HepG2 (cell line): ENCODE data around the gene RETREG2. TPM values are rescaled to one million over a fixed set of nuclear protein-coding genes. Genes with fewer than 3 reads are reported as not detected.
A peak's percentile ranks its signal among the peaks of the same experiment; 100 is the strongest.

Experiments used
- AKNA ChIP-seq: sonication (generic); formaldehyde crosslinking; IDR thresholded peaks from 2 replicates; pipeline ENCODE4 v1.4.0; 2020; ENCODE audit warnings: missing genetic modification reagents, borderline replicate concordance
- DBP ChIP-seq: sonication (generic); formaldehyde crosslinking; IDR thresholded peaks from 2 replicates; pipeline ENCODE4 v1.4.0; 2020; ENCODE audit warnings: missing genetic modification reagents; ENCODE audit errors: not compliant biosample characterization
- HMGXB3 ChIP-seq: sonication (generic); formaldehyde crosslinking; IDR thresholded peaks from 2 replicates; pipeline ENCODE4 v1.4.0; 2020; ENCODE audit warnings: missing genetic modification reagents, borderline replicate concordance
- KDM2A ChIP-seq: sonication (generic); formaldehyde crosslinking; IDR thresholded peaks from 2 replicates; pipeline ENCODE4 v1.4.0; 2020; ENCODE audit warnings: low read depth, missing genetic modification reagents, borderline replicate concordance
- MXD4 ChIP-seq: IDR thresholded peaks from 2 replicates; pipeline ENCODE4 v1.6.1; 2016; ENCODE audit warnings: mild to moderate bottlenecking, missing biosample characterization, missing genetic modification reagents
- PRMT3 ChIP-seq: sonication (generic); formaldehyde crosslinking; IDR thresholded peaks from 2 replicates; pipeline ENCODE4 v1.8.1; 2022; ENCODE audit warnings: low read depth, mild to moderate bottlenecking, moderate library complexity, missing genetic modification reagents, borderline replicate concordance
- ZFP91 ChIP-seq: sonication (generic); formaldehyde crosslinking; IDR thresholded peaks from 2 replicates; pipeline ENCODE4 v1.9.0; 2022; ENCODE audit warnings: missing genetic modification reagents, mild to moderate bottlenecking, borderline replicate concordance
- ZMYM3 ChIP-seq: sonication (generic); formaldehyde crosslinking; IDR thresholded peaks from 2 replicates; pipeline ENCODE4 v1.5.1; 2020; ENCODE audit warnings: mild to moderate bottlenecking, missing genetic modification reagents
- ZNF232 ChIP-seq: sonication (generic); formaldehyde crosslinking; IDR thresholded peaks from 2 replicates; pipeline ENCODE4 v1.4.0; 2020; ENCODE audit warnings: missing genetic modification reagents, borderline replicate concordance
- ZNF234 ChIP-seq: sonication (generic); formaldehyde crosslinking; conservative IDR thresholded peaks from 2 replicates; pipeline ENCODE4 v1.5.1; 2020; ENCODE audit warnings: mild to moderate bottlenecking, missing genetic modification reagents
- ZNF383 ChIP-seq: sonication (generic); formaldehyde crosslinking; IDR thresholded peaks from 2 replicates; pipeline ENCODE4 v1.4.0; 2020; ENCODE audit warnings: missing genetic modification reagents, mild to moderate bottlenecking, borderline replicate concordance
- ZNF552 ChIP-seq: sonication (generic); formaldehyde crosslinking; IDR thresholded peaks from 2 replicates; pipeline ENCODE4 v1.9.0; 2022; ENCODE audit warnings: missing genetic modification reagents, mild to moderate bottlenecking, borderline replicate concordance
- ZNF704 ChIP-seq: sonication (generic); formaldehyde crosslinking; IDR thresholded peaks from 2 replicates; pipeline ENCODE4 v1.8.1; 2023; ENCODE audit warnings: mild to moderate bottlenecking, inconsistent platforms, moderate library complexity, missing genetic modification reagents, borderline replicate concordance
- ZZZ3 ChIP-seq: sonication (generic); formaldehyde crosslinking; IDR thresholded peaks from 2 replicates; pipeline ENCODE4 v1.4.0; 2020; ENCODE audit warnings: missing genetic modification reagents, mild to moderate bottlenecking, borderline replicate concordance
- polyA plus RNA-seq, 8 experiments: library from polyadenylated mRNA; depleted of rRNA in 3 of 8; stranded (reverse) in 7 of 8; unstranded in 1 of 8; fragments of >200 nt; fragmentation: Illumina TruSeq in 4 of 8; extraction: Trizol in 4 of 8; gene quantifications; 2 replicates each; pipeline versions ENCODE4 v1.2.1 to v1.2.3, GENCODE V29; 2011 to 2016; ENCODE audit warnings: low read depth in 4 of 8, missing spikeins in 1 of 8, mixed read lengths in 1 of 8; ENCODE audit not compliant: insufficient read depth in 1 of 8
- total RNA-seq, 5 experiments: library from RNA; depleted of rRNA; stranded (reverse); fragments of >200 nt; fragmentation: Illumina TruSeq; extraction: Trizol; gene quantifications; 2 replicates each; pipeline ENCODE4 v1.2.3, GENCODE V29; 2016; ENCODE audit warnings: low read depth in 1 of 5

The RETREG2 gene
- total and polyA plus RNA-seq, 2 of the 13 experiments (the other 11 are each of a cell fraction or from before 2014, with no cell fraction given), result 86.0 to 134 TPM

GRCh38 chr2:219228911-219229304, 50.8 kb downstream of the RETREG2 start (continued):
- TF ChIP-seq ZZZ3 (CRISPR knock-in tag) (no peak), HMGXB3 (CRISPR knock-in tag) (no peak), AKNA (CRISPR knock-in tag) (no peak), ZNF383 (CRISPR knock-in tag) (no peak), ZFP91 (CRISPR knock-in tag) (no peak; the same call in 1 of the 2 replicates), ZMYM3 (CRISPR knock-in tag) (no peak), MXD4 (CRISPR knock-in tag) (no peak; the same call in 1 of the 2 replicates), ZNF552 (CRISPR knock-in tag) (0 out of 2 replicates have a peak, but pooled peaks have one; percentile 20), ZNF704 (no peak), KDM2A (no peak), DBP (peak; percentile 6), PRMT3 (CRISPR knock-in tag) (no peak), ZNF232 (no peak), ZNF234 (no peak)
